ENCODE measurements around the gene TFDP1.

The TFDP1 gene, protein sequence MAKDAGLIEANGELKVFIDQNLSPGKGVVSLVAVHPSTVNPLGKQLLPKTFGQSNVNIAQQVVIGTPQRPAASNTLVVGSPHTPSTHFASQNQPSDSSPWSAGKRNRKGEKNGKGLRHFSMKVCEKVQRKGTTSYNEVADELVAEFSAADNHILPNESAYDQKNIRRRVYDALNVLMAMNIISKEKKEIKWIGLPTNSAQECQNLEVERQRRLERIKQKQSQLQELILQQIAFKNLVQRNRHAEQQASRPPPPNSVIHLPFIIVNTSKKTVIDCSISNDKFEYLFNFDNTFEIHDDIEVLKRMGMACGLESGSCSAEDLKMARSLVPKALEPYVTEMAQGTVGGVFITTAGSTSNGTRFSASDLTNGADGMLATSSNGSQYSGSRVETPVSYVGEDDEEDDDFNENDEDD

DNA sequence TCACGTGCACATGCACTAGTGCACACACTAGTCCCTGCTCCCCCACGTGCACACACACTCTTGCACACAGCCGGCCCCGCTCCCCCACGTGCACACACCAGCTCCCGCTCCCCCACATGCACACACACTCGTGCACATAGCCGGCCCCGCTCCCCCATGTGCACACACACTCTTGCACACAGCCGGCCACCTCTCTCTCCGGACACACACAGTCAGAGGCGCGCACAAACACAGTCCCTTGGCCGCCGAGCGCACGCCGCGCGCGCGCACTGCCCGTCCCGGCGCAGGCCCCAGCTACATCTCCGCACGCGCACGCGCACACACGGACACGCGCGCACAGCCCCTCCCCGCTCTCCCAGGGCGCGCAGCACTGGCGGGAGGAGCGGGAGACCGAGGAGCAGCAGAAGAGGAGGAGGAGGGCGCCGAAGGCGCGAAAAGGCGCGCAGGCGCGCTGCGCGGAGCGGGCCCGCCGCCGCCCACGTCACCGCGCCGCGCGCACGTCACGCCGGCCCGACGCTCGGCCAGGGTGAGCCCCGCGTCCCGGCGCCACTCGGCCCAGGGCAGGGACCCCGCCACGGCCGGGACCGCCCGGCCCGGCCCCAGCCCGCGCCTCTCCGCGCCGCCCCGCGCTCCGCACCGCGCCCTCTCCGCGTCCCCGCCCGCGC lies at the start of gene TFDP1:
TSS of gene TFDP1 (plus strand) at position 549 of the 665 bp plus-strand sequence. CDS start 1,085 bp downstream, outside the sequence.
- DNase-seq (ENCODE audit: low spot score) = peak; percentile 88

DNA sequence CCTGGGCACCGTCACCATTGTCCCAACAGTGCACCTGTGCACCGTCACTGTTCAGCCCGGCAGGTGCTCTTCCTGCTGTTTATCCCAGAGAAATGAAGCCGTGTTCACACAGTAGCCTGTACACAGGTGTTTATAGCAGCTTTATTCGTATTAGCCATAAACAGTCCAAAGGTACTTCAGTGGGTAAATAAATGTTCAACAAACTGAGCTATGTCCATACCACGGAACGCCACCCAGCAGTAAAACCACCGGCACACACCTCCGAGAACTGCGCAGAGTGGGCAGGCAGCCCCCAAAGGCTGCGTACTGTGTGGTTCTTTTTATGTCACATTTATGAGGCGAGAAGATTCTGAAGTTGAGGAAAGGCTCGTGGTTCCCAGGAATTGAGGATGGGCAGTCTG lies 49.2 kb upstream of the TFDP1 start:
- no peak for DNase-seq (ENCODE audit: low spot score)

DNA sequence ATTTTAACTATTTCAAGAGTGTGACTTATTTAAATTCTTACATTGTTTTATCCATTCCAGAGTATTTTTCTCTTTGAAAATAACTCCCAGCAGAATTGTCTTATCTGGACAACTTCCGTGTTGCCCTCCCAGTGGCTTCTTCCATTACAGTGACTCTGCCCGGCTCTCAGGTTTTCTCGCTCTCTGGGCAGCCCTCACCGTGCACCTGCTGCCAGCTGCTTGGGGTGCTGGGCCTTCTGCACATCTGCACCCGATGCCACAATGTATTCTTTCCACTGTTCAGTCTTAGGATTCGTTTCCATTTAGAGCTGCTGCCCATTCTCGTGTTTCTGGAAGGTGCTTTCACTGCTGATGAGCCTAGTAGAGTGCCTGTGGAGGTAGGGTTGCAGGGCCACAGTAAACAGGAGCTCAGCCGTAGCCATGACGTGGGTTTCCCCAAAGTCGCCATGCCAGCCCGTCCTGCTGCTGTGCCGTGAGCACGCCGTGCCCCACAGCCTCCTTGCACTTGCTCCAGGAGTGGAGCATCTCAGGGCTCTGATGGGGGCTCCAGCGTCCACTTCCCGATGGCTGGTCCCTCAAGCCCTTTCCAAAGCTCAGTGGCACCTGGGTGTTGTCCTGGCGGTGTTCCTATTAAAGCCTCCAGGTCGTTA lies 48.0 kb upstream of the TFDP1 start:
- DNase-seq (ENCODE audit: low spot score) = no peak

DNA sequence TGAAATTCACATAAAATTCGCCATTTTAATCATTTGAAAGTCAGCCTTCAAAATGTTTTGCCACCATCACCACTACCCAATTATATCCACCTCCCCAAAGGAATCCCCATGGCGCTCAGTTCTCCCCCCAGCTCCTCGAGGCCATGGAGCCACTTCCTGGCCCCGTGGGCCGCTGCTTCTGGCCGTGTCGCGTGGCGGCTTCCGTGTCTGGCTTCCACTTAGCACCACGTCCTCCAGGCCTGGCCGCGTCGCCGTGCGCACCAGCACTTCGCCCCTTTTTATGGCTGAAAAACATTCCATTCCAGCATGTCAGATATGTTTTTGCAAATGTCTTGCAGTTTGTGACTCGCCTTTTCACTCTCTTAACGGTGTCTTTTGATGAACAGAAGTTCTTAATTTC lies 47.3 kb upstream of the TFDP1 start:
- no peak for DNase-seq (ENCODE audit: low spot score)

DNA sequence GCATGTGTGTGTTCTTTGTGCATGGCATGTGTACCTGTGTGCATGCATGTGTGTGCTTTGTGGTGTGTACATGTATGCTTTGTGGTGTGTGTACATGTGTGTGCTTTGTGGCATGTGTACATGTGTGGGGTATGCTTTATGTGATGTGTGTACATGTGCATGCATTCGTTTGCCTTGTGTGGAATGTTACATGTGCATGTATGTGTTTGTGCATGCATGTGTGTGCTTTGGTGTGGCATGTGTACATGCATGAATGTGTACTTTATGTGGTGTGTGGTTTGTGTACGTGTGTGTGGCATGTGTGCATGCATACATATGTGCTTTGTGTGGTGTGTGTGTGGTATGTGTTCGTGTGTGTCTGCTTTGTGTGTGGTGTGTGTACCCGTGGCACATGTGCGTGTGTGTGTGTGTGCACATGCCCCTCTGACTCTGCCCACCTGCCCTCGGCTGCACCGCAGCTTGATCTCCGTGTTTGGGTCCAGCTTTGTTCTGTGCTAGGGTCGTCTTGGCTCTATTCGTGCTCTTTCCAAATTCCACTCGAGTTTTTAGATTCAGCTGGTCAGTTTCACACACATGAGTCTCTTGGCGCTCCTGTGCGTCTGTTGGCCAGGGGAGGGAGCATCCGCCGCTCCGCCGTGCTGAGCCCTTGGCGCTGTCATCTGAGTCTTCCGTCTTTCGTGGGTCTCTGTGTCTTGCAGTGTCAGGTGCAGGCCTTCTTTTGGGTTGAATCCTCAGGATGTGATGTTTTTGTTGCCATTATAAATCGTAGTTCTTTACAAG lies 46.5 kb upstream of the TFDP1 start:
- no peak for DNase-seq (ENCODE audit: low spot score)

DNA sequence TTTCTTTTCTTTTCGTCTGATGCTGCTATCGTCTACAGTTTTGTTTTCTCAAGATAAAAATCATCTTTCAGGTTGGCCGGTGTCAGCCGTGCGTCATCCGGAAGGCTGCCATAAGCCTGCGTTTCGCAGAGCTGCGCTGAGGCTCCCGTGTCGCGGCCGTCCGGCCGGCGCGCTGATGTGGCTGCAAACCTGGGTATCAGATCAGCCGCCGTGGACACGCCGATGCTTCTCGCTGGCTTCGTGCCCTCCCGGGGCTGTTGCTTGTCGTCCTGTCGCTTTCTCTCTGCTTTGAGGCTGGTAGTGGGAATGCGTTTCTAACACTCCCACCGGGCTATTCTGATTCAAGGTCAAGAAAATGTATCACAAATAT lies 45.9 kb upstream of the TFDP1 start:
- DNase-seq (ENCODE audit: low spot score) = no peak

DNA sequence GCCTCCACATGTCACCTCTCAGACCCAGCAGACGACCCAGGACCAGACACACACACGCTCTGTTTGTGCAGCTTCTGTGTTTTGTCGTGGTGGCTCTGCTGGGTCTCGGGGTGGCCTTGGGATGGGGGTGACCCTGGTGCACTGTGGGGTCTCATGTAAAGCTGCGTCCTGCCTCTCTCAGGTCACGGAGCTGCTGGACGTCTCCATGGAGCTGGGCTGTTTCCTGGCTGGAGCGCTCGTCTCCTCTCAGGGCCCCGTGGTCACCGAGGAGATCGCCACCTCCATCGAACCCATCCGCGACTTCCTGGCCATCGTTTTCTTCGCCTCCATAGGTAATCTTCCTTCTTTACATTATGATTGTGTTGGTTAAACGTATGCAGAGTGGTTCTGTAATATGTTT lies 45.4 kb upstream of the TFDP1 start:
- DNase-seq (ENCODE audit: low spot score) = no peak

DNA sequence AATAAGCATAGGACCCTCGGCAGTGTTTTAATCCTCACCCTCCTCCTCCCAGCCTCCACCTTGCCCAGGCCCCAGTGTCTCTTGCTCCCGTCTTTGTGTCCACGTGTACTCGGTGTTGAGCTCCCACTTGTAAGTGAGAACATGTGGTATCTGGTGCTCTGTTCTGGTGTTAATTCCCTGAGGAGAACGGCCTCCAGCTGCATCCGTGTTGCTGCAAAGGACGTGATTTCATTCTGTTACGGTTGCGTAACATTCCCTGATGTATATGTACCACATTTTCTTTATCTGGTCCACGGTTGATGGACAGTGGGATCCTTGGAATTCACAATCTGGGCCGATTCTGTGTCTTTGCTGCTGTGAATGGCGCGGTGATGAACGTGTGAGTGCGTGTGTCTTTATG lies 44.7 kb upstream of the TFDP1 start:
- DNase-seq (ENCODE audit: low spot score) = no peak

DNA sequence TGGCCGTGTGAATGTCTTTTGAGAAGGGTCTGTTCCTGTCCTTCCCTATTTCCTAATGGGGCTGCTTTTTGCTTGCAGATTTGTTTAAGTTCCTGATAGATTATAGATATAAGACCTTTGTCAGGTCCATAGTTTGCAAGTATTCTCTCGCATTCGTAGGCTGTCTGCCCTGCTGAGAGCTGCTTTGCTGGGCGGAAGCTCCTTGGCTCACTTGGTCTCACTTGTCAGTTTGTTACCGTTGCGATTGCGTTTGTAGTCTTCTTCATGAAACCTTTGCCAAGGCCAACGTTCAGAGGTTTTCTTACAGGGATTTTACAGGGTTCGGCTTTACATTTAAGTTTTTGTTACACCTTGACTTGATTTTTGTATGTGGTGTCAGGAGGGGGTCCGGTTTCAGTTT lies 44.0 kb upstream of the TFDP1 start:
- DNase-seq (ENCODE audit: low spot score) = no peak

DNA sequence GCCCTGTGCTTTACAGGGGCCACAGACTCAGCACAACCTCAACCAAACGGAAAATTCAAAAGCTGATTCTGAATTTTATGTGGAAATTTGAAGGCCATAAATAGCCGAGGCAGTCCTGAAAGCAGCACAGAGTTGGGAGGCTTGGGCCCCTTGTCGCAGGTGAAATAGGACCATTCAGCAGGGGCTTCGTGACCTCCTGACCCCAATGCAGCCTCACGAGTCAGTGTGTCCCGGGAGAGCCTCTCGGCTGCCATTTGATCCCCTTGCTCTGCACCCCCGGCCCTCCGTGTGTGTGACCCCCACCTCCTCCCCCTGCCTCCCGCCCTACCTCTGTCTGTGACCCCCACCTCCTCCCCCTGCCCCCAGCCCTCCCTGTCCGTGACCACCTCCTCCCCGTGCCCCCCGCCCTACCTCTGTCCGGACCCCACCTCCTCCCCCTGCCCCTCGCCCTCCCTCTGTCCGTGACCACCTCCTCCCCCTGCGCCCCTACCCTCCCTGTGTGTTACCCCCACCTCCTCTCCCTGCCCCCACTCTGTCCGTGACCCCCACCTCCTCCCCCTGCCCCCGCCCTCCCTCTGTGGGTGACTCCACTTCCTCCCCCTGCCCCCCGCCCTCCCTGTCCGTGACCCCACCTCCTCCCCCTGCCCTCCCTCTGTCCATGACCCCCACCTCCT lies 41.7 kb upstream of the TFDP1 start:
- no peak for DNase-seq (ENCODE audit: low spot score)

DNA sequence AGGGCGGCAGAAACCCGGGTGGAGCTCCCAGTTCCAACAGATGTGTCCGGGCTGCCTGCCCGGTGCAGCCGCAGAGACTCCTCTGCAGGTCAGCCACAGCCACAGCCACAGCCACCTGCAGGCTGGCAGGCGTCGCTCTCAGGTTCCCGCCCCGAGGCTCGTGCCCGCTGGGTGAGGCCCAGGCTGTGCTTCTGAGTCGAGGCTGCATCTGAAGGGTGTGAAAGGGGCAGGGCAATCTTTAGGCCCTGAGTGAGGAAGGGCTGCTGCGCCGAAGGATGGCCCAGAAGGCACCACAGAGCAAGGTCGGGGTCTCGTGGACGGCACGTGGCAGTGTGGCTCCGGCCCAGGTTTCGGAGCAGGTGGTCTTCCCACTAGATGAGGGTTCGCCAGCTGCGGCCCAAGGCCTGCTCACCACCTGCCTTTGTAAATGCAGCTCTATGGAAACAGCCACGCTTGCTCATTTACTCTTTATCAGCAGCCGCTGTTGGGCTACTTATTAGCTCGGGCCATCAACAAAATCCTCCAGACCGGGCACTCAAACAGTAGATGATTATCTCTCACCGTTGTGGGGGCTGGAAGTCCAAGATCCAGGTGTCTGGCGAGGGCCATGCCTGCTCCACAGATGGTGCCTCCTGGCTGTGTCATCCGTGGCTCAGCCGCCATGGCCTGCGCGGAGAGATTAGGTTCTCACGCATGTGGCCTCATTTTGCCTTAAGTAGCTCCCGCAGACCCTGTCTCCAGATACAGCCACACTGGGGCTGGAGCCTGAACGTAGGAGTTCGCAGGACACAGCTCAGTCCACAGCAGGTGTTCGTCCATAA lies 40.3 kb upstream of the TFDP1 start:
- no peak for DNase-seq (ENCODE audit: low spot score)

DNA sequence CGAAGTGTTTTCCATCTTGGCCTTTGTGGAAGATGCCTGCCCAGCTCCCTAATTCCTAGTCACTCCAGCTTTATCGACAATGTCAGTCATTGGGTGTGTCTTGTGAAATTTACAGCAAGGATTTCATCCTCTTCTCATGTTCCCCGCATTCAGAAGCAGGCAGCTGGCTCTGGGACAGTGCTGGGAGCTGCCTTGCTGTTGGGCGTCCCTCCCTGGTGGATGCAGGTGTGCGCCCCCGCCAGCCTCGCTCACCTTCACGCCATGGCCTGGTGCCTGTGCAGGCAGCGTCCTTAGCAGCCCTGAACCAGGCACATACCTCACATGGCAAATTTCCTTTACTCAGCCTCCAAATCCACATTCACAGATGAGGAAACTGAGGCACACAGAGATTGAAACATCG lies 39.7 kb upstream of the TFDP1 start:
- no peak for DNase-seq (ENCODE audit: low spot score)

DNA sequence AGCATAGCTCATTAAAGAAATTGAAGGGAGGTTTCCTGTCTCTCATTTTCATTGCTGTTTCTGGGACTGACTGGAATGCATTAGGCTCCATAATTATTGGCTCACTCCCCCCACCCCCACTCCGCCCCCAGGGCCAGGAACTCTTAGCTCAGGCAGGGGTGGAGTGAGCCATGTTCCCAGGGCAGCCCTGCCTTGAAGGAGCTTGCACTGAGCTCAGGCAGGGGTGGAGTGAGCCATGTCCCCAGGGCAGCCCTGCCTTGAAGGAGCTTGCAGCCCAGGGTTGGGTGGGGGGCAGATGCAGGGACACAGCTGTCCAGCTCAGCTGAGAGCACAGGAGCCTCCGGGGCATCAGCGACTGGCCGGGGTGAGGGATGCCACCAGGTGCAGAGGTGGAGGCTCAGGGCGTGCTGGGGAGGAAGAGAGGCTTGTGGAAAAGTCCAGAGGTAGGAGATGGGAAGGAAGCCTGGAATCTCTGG lies 39.1 kb upstream of the TFDP1 start:
- DNase-seq (ENCODE audit: low spot score) = peak; percentile 30

DNA sequence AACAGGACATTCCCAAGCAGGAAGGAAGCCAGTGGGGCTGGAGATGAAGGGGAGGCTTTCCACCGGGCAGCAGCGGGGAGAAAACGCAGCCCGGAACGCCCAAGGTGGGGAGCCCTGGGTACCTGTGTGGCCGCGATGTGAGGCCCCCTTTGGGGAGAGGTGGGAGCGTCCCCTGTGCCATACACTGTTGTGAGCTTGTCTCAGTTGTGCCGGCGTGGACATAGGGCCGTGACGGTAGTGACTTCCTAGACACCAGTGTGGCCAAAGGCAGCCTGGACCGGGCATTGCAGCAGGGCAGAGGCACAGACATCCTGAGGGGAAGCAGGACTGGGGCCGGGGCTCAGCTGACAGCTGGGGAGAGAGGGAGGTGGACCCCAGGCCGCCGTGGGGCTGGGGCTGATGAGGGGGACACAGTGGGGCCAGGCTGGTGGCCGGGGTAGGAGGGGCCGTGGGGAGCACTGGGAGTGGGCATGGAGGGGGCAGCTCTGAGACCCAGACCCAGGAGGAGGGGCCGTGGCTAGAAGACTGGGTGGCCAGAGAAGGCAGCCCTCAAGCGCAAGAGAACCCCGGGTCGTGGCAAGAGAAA lies 38.5 kb upstream of the TFDP1 start:
- no peak for DNase-seq (ENCODE audit: low spot score)

DNA sequence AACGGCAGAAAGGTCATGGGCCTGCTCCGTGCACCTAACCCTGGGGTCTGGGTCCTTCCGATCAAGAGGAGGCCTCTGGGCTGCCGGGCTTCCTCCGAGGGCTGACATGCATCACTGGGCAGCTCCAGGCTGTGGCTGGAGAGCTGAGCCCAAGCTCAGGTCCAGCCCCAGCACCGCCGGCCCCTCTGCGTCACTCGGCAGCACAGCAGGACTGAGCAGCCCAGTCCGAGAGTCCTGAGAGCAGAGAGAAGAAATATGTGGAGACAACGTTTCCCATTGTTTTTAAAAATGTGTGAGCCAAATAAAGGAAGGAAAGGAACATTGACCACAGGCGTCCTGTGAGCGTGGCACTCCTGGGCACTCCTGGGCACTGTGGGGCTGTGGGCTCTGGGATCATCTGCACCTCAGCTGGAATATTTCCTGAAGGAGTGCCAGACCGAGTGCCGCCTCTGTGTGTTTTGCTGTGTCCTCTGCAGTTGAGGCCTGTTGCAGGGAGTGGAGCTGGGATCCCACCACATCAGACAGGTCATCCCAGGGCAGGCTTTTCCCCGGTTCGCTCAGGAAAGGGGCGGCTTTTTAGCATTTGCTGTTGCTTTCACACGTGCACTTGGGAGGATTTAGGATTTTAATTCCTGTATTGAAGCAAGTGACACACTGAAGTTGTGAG lies 37.8 kb upstream of the TFDP1 start:
- peak; percentile 74 for DNase-seq (ENCODE audit: low spot score)

DNA sequence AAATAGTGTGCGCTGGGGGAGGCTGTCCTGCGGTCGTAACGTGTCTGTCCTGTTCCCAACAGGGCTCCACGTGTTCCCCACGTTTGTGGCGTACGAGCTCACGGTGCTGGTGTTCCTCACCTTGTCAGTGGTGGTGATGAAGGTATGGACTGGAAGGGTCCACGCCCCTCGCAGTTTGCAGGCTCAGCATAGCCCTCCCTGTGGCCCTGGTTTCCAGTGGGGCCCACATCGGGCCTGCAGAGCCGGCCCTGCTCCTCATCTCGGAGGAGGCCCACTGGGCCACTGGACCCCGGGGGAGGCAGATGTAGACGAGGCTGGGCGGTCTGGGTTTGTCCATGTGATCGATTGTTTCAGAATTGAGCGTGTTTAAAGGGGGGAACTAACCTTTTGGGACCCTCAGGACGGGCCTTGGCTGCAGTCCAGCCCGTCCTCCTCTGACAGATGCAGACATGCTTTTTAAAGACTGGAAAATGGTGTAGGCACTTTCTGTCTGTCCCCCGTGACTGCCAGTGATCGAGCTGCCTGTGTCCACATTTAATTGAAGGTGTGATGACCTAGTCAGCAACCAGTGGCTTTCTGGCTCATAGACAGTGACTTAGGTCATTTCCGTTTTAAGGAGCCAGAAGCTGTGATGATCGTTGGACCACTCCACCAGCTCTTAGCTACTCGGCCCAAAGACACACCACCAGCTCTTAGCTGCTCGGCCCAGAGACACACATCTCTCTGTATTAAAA lies 37.1 kb upstream of the TFDP1 start:
- DNase-seq (ENCODE audit: low spot score) = no peak

DNA sequence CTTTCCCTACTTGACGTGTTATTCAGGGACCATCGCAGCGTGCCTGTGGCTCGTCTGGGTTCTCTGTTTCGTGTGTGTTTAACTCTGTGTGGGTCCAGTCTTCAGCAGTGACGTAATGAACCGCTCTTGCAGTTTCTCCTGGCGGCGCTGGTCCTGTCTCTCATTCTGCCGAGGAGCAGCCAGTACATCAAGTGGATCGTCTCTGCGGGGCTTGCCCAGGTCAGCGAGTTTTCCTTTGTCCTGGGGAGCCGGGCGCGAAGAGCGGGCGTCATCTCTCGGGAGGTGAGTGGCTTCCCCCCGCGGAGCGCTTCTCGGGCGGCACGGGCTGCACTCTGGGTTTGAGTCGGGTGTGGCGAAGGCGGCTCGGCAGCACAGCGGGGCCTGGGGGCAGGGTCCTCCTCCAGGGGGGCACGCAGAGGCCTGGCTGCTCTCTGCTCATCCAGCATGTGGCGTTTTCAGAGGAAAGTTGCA lies 36.3 kb upstream of the TFDP1 start:
- no peak for DNase-seq (ENCODE audit: low spot score)

DNA sequence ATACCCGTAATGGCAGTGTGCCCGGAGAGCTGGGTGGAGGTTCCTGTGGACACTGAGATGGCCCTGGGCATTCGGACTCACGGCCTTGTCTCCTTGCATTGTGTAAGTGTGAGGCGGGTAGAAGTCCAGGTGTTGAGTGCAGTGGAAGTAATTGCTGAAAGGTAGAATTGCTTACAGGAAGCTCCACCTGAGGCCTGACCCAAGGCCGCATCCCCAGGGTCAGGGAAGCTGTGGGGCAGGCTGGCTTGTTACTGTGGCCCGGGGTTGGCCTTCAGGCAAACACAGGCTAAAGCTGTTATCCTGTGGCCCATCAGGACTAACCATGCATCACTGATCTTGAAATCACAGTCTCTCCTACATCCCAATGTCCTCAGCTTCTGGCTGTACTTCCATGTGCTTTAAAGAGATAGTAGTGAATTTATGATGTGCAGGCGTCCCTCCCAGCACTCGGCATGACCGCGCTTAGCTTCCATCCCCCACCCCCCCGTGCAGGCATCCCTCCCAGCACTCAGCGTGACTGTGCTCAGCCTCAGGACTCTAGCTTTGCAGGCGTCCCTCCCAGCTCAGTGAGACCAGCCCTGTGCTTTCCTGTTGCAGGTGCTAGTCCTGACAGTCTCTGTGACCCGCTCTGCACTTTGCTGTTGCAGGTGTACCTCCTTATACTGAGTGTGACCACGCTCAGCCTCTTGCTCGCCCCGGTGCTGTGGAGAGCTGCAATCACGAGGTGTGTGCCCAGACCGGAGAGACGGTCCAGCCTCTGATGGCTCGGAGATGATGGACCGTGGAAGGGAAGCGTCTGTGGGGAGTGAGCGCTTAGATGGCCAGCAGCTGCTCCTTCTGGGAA lies 35.6 kb upstream of the TFDP1 start:
- DNase-seq (ENCODE audit: low spot score) = no peak
